ENCODE measurements around the gene SGTA. TPM values are rescaled to one million over a fixed set of nuclear protein-coding genes. Genes with fewer than 3 reads are reported as not detected.
A peak's percentile ranks its signal among the peaks of the same experiment; 100 is the strongest.

Gene SGTA, protein sequence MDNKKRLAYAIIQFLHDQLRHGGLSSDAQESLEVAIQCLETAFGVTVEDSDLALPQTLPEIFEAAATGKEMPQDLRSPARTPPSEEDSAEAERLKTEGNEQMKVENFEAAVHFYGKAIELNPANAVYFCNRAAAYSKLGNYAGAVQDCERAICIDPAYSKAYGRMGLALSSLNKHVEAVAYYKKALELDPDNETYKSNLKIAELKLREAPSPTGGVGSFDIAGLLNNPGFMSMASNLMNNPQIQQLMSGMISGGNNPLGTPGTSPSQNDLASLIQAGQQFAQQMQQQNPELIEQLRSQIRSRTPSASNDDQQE
- 10 to 100 TPM; 43.4 to 86.8 (median 73.4) TPM for total RNA-seq

DNA sequence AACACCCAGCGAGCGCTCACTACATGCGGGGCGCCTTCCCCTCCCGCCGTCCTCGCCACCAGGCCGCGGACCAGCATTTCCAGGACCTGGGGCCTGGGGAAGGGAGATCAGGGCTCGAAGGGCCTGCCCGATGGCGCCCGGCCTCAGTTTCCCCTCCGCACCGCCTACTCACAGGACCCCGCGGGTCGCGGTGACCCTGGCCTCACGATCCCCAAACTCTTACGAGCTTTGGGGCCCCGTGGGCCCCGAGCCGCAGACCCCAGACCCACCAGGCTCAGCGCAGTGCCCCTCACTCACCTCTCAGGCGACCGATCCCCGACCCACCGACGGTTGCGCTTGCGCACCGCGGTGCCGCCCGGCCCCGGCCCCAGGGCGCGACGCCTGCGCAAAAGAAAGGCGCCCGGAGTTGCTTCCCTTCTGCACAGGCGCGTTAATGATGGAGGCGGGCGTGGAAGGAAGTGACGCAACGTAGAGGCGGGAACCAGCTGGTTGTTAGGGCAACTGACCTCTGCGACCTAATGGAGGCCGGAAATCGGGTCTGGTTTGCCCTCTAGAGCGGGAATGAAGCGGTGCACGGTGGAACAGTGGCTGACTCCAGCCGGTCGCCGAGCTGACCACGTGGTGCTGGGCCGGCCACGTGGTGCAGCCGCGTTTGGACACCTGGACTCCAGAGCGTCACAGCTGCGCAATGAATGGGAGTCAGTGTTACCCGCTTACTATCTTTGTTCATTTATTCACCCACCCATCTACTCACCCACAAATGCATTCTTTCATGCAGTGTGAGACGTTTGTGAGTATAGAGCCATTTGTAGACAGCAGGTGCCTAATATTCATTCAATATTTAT is at the start of gene SGTA:
Gene SGTA (minus strand): TSS at position 338 of the 845 bp plus-strand sequence. CDS start 14,205 bp downstream, outside the sequence.
- WGBS, 2 donors: 1% methylated on average over 27 to 39 of the region's 68 CpGs
- Histone ChIP-seq H3K36me3 (no peaks in the 10 kb centered on the region), H3K27me3 (no peaks in the 10 kb centered on the region), H3K4me3 (replicated peaks in 1 of 3) (peak within 1 kb of the TSS; percentile 90 to 92 (median 90)), H3K9me3 (no peaks in the 10 kb centered on the region), H3K4me1 (peaks cover 48 to 50% of the 10 kb centered on the region in 2 donors), H3K27ac (peak within 1 kb of the TSS; percentile 63 to 93 (median 83))
- intact Hi-C loops (cut with DNase I): no loop called here
- peak; percentile 99 for DNase-seq
- TF ChIP-seq, protein P1, sequence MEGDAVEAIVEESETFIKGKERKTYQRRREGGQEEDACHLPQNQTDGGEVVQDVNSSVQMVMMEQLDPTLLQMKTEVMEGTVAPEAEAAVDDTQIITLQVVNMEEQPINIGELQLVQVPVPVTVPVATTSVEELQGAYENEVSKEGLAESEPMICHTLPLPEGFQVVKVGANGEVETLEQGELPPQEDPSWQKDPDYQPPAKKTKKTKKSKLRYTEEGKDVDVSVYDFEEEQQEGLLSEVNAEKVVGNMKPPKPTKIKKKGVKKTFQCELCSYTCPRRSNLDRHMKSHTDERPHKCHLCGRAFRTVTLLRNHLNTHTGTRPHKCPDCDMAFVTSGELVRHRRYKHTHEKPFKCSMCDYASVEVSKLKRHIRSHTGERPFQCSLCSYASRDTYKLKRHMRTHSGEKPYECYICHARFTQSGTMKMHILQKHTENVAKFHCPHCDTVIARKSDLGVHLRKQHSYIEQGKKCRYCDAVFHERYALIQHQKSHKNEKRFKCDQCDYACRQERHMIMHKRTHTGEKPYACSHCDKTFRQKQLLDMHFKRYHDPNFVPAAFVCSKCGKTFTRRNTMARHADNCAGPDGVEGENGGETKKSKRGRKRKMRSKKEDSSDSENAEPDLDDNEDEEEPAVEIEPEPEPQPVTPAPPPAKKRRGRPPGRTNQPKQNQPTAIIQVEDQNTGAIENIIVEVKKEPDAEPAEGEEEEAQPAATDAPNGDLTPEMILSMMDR (IDR thresholded peaks at IDR 0.05): peak in 5 of 6 experiments; percentile 38 to 61 (median 54)
- peak in 1 of 2 donors; percentile 80 for TF ChIP-seq POLR2A (IDR thresholded peaks at IDR 0.05)

DNA sequence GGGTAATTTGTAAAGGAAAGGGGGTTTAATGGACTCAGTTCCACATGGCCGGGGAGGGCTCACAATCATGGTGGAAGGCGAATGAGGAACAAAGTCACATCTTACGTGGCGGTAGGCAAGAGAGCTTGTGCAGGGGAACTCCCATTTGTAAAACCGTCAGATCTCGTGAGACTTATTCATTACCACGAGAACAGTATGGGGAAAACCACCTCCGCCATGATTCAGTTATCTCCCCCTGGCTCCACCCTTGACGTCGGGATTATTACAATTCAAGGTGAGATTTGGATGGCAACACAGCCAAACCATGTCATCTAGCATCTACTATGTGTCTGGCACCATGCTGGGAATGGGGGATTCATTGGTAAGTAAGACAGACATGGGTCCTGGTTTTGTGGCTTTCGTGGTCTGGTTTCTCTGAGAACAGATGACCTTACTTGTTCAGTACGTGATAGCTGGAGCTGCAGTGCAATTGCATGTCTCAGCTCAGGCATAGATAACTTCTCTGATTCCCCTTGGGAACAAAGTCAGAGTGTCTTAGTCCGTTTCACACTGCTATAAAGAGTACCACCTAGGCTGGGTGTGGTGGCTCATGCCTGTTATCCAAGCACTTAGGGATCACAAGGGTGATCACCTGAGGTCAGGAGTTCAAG is 44.9 kb upstream of the SGTA start:
- intact Hi-C loops (cut with DNase I): no loop called here
- 95 to 96% methylated on average over 13 of the region's 13 CpGs for WGBS, 2 donors
- Histone ChIP-seq H3K36me3 (peaks cover 17 to 19% of the 10 kb centered on the region in 2 donors), H3K27me3 (no peaks in the 10 kb centered on the region), H3K27ac (no peak overlapping the region), H3K9me3 (no peaks in the 10 kb centered on the region), H3K4me3 (replicated peaks in 1 of 3) (no peak overlapping the region), H3K4me1 (no peaks in the 10 kb centered on the region)
- DNase-seq: no peak
- TF ChIP-seq, protein P1 (IDR thresholded peaks at IDR 0.05): no peak
- TF ChIP-seq POLR2A (IDR thresholded peaks at IDR 0.05): no peak

DNA sequence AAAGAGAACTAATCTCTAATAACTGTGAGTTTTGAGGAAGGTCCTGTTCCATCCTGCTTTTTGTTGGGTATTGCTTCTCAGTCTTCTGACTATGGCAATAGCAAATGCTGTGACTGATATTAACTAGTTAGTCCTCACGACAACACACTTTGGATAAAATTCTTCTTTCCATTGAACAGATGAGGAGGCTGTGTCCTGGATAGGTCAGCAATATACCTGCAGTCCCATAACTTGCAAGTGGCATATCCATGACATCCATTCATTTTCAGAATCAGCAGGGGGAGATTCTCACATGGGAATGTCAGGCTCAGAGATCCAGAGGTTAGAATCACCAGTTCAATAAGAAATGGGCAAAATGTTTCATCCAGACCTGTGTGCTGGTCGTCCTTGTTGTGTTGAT is 43.9 kb upstream of the SGTA start:
- WGBS, 2 donors: 89 to 93% methylated on average over 2 of the region's 2 CpGs

DNA sequence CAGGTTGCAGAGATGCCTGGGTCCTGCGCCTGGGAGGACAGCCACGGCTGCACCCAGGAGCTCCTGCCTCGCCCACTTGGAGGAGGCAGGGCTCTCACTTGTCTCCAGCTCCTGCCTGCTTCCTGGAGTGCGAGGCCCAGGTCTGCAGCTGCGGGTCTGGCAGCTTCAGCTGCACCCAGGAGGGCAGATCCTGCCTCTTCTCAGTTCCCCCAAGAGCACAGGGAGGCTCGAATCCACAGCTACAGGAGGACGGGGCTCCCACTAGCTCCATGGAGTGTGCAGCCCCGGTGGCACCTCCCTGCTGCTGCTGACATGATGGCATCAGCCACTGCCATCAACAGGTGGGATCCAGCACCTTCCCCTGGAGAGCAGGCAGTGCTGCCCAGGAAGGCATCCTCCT is 41.1 kb upstream of the SGTA start:
- Histone ChIP-seq H3K36me3 (peaks cover 10% of the 10 kb centered on the region in 2 donors), H3K27me3 (no peaks in the 10 kb centered on the region), H3K4me3 (replicated peaks in 1 of 3) (no peak overlapping the region)

More for the DNA sequence above, 43.9 kb upstream of the SGTA start:
- Histone ChIP-seq H3K4me1 (no peaks in the 10 kb centered on the region), H3K36me3 (peaks cover 10% of the 10 kb centered on the region in 2 donors), H3K27ac (no peak overlapping the region), H3K9me3 (no peaks in the 10 kb centered on the region), H3K4me3 (replicated peaks in 1 of 3) (no peak overlapping the region), H3K27me3 (no peaks in the 10 kb centered on the region)
- intact Hi-C loops (cut with DNase I): no loop called here
- no peak for TF ChIP-seq POLR2A (IDR thresholded peaks at IDR 0.05)
- TF ChIP-seq, protein P1 (IDR thresholded peaks at IDR 0.05): no peak
- no peak for DNase-seq

More for the DNA sequence above, 41.1 kb upstream of the SGTA start:
- H3K4me1 ChIP-seq: peaks cover 6% of the 10 kb centered on the region in 2 donors
- TF ChIP-seq, protein P1 (IDR thresholded peaks at IDR 0.05): no peak
- TF ChIP-seq POLR2A (IDR thresholded peaks at IDR 0.05): no peak
- intact Hi-C loops (cut with DNase I): no loop called here
- WGBS, 2 donors: 56 to 100% methylated on average over 2 to 4 of the region's 8 CpGs
- no peak for DNase-seq
- H3K27ac ChIP-seq: no peak overlapping the region
- H3K9me3 ChIP-seq: no peaks in the 10 kb centered on the region

Data from thyroid gland (tissue), 4 donors.